Neural cell (in vitro differentiated cells): ENCODE data around the gene DNAJC3. TPM values are rescaled to one million over a fixed set of nuclear protein-coding genes. Genes with fewer than 3 reads are reported as not detected.
"Not testable (repeated sequence)": the region's sequence is repeated elsewhere in the genome, so short reads cannot be mapped to it uniquely, and the experiment has no call there.

ENCODE experiments used
- H2AFZ ChIP-seq: fragments of 200-600, 300-800 bp; sonication (generic), shearing (Covaris generic); 2 replicates; pipeline ENCODE4 v1.6.0; 2014; ENCODE audit warnings: low read depth, mild to moderate bottlenecking, antibody characterized with exemption, low read length, moderate library complexity
- H3F3A ChIP-seq: fragments of 200-600 bp; shearing (Covaris generic); 2 replicates; pipeline ENCODE4 v1.6.1; 2016; ENCODE audit warnings: mild to moderate bottlenecking, moderate library complexity, mixed read lengths, antibody characterized with exemption, low read length; ENCODE audit not compliant: insufficient read depth, poor library complexity, severe bottlenecking
- H3K27ac ChIP-seq: fragments of 200-600, 300-800 bp; sonication (generic), shearing (Covaris generic); 2 replicates; pipeline ENCODE4 v1.5.1; 2014; ENCODE audit warnings: mild to moderate bottlenecking, low read length, moderate library complexity
- H3K27me3 ChIP-seq: fragments of 300-800, 200-600 bp; sonication (generic), shearing (Covaris generic); 2 replicates; pipeline ENCODE4 v1.6.0; 2014; ENCODE audit warnings: mild to moderate bottlenecking, low read depth, low read length, moderate library complexity; ENCODE audit not compliant: insufficient read depth
- H3K36me3 ChIP-seq: fragments of 300-800, 200-600 bp; sonication (generic), shearing (Covaris generic); 2 replicates; pipeline ENCODE4 v1.5.1; 2014; ENCODE audit warnings: mild to moderate bottlenecking, antibody characterized with exemption, low read length, moderate library complexity; ENCODE audit not compliant: insufficient read depth
- H3K4me2 ChIP-seq: fragments of 300-800, 200-600 bp; sonication (generic), shearing (Covaris generic); 2 replicates; pipeline ENCODE4 v1.6.0; 2014; ENCODE audit warnings: mild to moderate bottlenecking, low read length
- H3K4me3 ChIP-seq: fragments of 300-800, 200-600 bp; sonication (generic), shearing (Covaris generic); 2 replicates; pipeline ENCODE4 v1.5.1; 2014; ENCODE audit warnings: mild to moderate bottlenecking, low read length, moderate library complexity
- H3K79me2 ChIP-seq: fragments of 200-600 bp; shearing (Covaris generic); replicated peaks from 2 replicates; pipeline ENCODE4 v1.6.0; 2014; ENCODE audit warnings: mild to moderate bottlenecking, low read length, moderate library complexity; ENCODE audit not compliant: insufficient read depth
- H3K9ac ChIP-seq: fragments of 300-800, 200-600 bp; sonication (generic), shearing (Covaris generic); 2 replicates; pipeline ENCODE4 v1.6.1; 2016; ENCODE audit warnings: mild to moderate bottlenecking, low read length, mixed read lengths
- H3K9me2 ChIP-seq: fragments of 200-600 bp; shearing (Covaris generic); 2 replicates; pipeline ENCODE4 v1.6.1; 2016; ENCODE audit warnings: mild to moderate bottlenecking, low read length, mixed read lengths; ENCODE audit not compliant: insufficient read depth
- H3K9me3 ChIP-seq: fragments of 200-600, 300-800 bp; sonication (generic), shearing (Covaris generic); 2 replicates; pipeline ENCODE4 v1.6.1; 2016; ENCODE audit warnings: mild to moderate bottlenecking, mixed run types, low read length, moderate library complexity, mixed read lengths
- H4K20me1 ChIP-seq: fragments of 200-600 bp; shearing (Covaris generic); 2 replicates; pipeline ENCODE4 v1.6.1; 2016; ENCODE audit warnings: mild to moderate bottlenecking, mixed run types; ENCODE audit not compliant: insufficient read depth
- EP300 ChIP-seq: fragments of 450-650 bp; conservative IDR thresholded peaks from 2 replicates; pipeline ENCODE4 v1.6.1; 2014; ENCODE audit warnings: antibody characterized with exemption, mild to moderate bottlenecking, moderate library complexity; ENCODE audit not compliant: poor library complexity, severe bottlenecking
- EZH2 ChIP-seq: fragments of 200-600, 300-800 bp; shearing (Covaris generic), sonication (generic); IDR thresholded peaks from 2 replicates; pipeline ENCODE4 v1.6.1; 2014; ENCODE audit warnings: antibody characterized with exemption, low read length, borderline replicate concordance, mild to moderate bottlenecking; ENCODE audit not compliant: insufficient read depth, poor library complexity, severe bottlenecking
- RAD21 ChIP-seq: fragments of 450-650 bp; conservative IDR thresholded peaks from 2 replicates; pipeline ENCODE4 v1.6.1; 2014; ENCODE audit warnings: antibody characterized with exemption, mild to moderate bottlenecking, moderate library complexity
- SMC3 ChIP-seq: fragments of 450-650 bp; conservative IDR thresholded peaks from 2 replicates; pipeline ENCODE4 v1.6.1; 2014; ENCODE audit warnings: antibody characterized with exemption, mild to moderate bottlenecking, moderate library complexity; ENCODE audit not compliant: poor library complexity
- polyA plus RNA-seq: library from polyadenylated mRNA; depleted of rRNA; stranded (reverse); fragments of >200 nt; gene quantifications from 2 replicates; pipeline ENCODE4 v1.2.3, GENCODE V29; 2014
- TF ChIP-seq, protein P1 (sequence below): IDR thresholded peaks from 2 replicates; pipeline ENCODE4 v1.6.1; 2012; ENCODE audit warnings: borderline replicate concordance
- TF ChIP-seq, protein P2 (sequence below): fragments of 450-650 bp; IDR thresholded peaks from 2 replicates; pipeline ENCODE4 v1.5.1; 2014; ENCODE audit warnings: antibody characterized with exemption, mild to moderate bottlenecking, moderate library complexity; ENCODE audit not compliant: poor library complexity, severe bottlenecking

The DNAJC3 gene
- polyA plus RNA-seq, 1 donor from 2014 or later = 8.2 TPM

- Histone ChIP-seq H3K9me2 (no peaks in the 10 kb centered on the region), H3K79me2 (no peaks in the 10 kb centered on the region), H3K4me3 (no peak overlapping the region), H2AFZ (no peak overlapping the region), H3K27me3 (no peaks in the 10 kb centered on the region), H4K20me1 (no peaks in the 10 kb centered on the region), H3K36me3 (peaks cover 6% of the 10 kb centered on the region), H3K4me2 (no peak overlapping the region), H3K9ac (no peak overlapping the region), H3K27ac (no peak overlapping the region), H3F3A (no peaks in the 10 kb centered on the region), H3K9me3 (no peaks in the 10 kb centered on the region)
- TF ChIP-seq, protein P1, sequence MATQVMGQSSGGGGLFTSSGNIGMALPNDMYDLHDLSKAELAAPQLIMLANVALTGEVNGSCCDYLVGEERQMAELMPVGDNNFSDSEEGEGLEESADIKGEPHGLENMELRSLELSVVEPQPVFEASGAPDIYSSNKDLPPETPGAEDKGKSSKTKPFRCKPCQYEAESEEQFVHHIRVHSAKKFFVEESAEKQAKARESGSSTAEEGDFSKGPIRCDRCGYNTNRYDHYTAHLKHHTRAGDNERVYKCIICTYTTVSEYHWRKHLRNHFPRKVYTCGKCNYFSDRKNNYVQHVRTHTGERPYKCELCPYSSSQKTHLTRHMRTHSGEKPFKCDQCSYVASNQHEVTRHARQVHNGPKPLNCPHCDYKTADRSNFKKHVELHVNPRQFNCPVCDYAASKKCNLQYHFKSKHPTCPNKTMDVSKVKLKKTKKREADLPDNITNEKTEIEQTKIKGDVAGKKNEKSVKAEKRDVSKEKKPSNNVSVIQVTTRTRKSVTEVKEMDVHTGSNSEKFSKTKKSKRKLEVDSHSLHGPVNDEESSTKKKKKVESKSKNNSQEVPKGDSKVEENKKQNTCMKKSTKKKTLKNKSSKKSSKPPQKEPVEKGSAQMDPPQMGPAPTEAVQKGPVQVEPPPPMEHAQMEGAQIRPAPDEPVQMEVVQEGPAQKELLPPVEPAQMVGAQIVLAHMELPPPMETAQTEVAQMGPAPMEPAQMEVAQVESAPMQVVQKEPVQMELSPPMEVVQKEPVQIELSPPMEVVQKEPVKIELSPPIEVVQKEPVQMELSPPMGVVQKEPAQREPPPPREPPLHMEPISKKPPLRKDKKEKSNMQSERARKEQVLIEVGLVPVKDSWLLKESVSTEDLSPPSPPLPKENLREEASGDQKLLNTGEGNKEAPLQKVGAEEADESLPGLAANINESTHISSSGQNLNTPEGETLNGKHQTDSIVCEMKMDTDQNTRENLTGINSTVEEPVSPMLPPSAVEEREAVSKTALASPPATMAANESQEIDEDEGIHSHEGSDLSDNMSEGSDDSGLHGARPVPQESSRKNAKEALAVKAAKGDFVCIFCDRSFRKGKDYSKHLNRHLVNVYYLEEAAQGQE = no peak
- no peak for TF ChIP-seq SMC3
- no peak for TF ChIP-seq EZH2
- TF ChIP-seq RAD21 = no peak
- TF ChIP-seq, protein P2, sequence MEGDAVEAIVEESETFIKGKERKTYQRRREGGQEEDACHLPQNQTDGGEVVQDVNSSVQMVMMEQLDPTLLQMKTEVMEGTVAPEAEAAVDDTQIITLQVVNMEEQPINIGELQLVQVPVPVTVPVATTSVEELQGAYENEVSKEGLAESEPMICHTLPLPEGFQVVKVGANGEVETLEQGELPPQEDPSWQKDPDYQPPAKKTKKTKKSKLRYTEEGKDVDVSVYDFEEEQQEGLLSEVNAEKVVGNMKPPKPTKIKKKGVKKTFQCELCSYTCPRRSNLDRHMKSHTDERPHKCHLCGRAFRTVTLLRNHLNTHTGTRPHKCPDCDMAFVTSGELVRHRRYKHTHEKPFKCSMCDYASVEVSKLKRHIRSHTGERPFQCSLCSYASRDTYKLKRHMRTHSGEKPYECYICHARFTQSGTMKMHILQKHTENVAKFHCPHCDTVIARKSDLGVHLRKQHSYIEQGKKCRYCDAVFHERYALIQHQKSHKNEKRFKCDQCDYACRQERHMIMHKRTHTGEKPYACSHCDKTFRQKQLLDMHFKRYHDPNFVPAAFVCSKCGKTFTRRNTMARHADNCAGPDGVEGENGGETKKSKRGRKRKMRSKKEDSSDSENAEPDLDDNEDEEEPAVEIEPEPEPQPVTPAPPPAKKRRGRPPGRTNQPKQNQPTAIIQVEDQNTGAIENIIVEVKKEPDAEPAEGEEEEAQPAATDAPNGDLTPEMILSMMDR = no peak
These were observed 110.6 kb downstream of the DNAJC3 start for GRCh38 chr13:95787356-95788099.

GRCh38 chr13:95788100-95788463 lies 111.1 kb downstream of the DNAJC3 start:
- H3K27ac ChIP-seq = no peak overlapping the region

GRCh38 chr13:95789315-95789714 lies 112.4 kb downstream of the DNAJC3 start:
- not testable (repeated sequence) for H3K9me3 ChIP-seq, H4K20me1 ChIP-seq

More at GRCh38 chr13:95788100-95788463, 111.1 kb downstream of the DNAJC3 start:
- Histone ChIP-seq H4K20me1 (no peaks in the 10 kb centered on the region), H3K36me3 (peaks cover 6% of the 10 kb centered on the region), H3K79me2 (no peaks in the 10 kb centered on the region), H3K4me3 (no peak overlapping the region), H3F3A (no peaks in the 10 kb centered on the region), H3K4me2 (no peak overlapping the region), H2AFZ (no peak overlapping the region), H3K9ac (no peak overlapping the region), H3K9me2 (no peaks in the 10 kb centered on the region), H3K9me3 (no peaks in the 10 kb centered on the region), H3K27me3 (no peaks in the 10 kb centered on the region)
- TF ChIP-seq, protein P2 = no peak
- TF ChIP-seq EP300 = no peak

More at GRCh38 chr13:95789315-95789714, 112.4 kb downstream of the DNAJC3 start:
- H3K27me3 ChIP-seq, H3K27ac ChIP-seq, H3K4me3 ChIP-seq, H3K4me2 ChIP-seq, H3K36me3 ChIP-seq, H3K79me2 ChIP-seq, H3K9me2 ChIP-seq, H2AFZ ChIP-seq, H3F3A ChIP-seq, H3K9ac ChIP-seq: not testable (repeated sequence)
